Measurements from ENCODE around the gene VPS37C. TPM values are rescaled to one million over a fixed set of nuclear protein-coding genes. Genes with fewer than 3 reads are reported as not detected.

The VPS37C gene
- total and polyA plus RNA-seq, 2 of the 13 experiments (the other 11 are each of a cell fraction or from before 2014, with no cell fraction given): 7.5 to 8.8 TPM

DNA sequence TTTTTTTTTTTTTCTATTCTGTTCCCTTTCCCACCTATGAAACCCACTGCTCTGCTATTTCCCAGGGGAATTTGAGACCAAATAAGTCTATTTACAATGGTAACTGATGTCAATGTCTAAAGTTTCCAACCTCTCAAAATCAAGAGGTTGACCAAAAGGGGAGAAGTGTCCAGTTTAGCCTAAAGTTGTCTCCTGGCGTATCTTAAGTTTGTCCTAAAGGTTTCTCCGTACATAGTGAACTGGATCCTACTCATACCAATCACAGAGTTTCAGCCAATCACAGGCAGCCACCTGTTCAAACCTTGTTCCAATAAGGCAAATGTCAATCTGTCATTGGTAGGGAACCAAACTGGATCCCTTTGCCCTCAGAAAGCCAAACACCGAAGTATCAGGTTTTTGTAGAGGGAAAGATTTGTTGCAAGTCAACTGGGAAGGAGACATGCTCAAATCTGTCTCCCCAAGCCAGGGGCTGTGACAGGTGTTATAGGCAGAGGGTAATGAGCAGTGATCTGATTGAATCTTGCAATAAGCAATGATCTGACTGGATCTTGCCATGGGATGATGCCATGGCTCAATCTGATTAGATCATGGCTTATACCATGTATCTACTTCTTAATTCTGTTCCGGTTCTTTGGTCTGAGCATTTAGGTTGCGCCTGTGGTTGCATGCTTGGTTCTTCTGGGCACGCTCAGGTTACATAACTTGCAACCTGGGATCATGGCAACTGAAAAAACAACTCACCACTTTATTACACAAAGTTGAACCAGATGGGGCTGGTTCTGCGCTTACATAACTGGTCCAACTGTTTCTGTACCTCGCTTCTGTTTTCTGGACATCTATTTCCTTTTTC, 1.1 kb upstream of the VPS37C start (continued):
- TF ChIP-seq, protein P1, sequence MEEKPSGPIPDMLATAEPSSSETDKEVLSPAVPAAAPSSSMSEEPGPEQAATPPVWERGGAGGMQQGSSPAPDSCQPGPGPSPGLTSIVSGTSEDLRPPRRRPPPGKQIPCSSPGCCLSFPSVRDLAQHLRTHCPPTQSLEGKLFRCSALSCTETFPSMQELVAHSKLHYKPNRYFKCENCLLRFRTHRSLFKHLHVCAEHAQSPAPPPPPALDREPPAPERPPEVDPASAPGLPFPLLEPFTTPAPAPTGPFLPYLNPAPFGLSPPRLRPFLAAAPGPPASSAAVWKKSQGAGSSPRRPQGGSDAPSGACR (CRISPR knock-in tag; IDR thresholded peaks at IDR 0.05): no peak
- no peak for TF ChIP-seq HNRNPUL1 (IDR thresholded peaks at IDR 0.05; ENCODE audit: low read depth, low read length)
- TF ChIP-seq POLR2A (IDR thresholded peaks at IDR 0.05; ENCODE audit: insufficient read depth in 1 of 2, low read depth in 2 of 2, low read length in 2 of 2): peak in 1 of 2 experiments; percentile 38; a peak in 1 of 4 replicates
- TF ChIP-seq DR1 (CRISPR knock-in tag; IDR thresholded peaks at IDR 0.05): no peak
- TF ChIP-seq, protein P2, sequence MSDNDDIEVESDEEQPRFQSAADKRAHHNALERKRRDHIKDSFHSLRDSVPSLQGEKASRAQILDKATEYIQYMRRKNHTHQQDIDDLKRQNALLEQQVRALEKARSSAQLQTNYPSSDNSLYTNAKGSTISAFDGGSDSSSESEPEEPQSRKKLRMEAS (IDR thresholded peaks at IDR 0.05): no peak
- TF ChIP-seq REPIN1 (CRISPR knock-in tag; IDR thresholded peaks at IDR 0.05; ENCODE audit: borderline replicate concordance, low read depth): no peak
- no peak for TF ChIP-seq ZNF329 (CRISPR knock-in tag; IDR thresholded peaks at IDR 0.05; ENCODE audit: low read depth)
- TF ChIP-seq ZFP1 (CRISPR knock-in tag; IDR thresholded peaks at IDR 0.05): no peak
- no peak for TF ChIP-seq ASH2L (IDR thresholded peaks at IDR 0.05; ENCODE audit: insufficient read length, low read depth, low read length)
- TF ChIP-seq NR2F2 (IDR thresholded peaks at IDR 0.05; ENCODE audit: borderline replicate concordance, low read depth): 0 out of 2 replicates have a peak, but pooled peaks have one; percentile 8
- no peak for TF ChIP-seq NFIC (IDR thresholded peaks at IDR 0.05; ENCODE audit: low read length)
- TF ChIP-seq ZNF124 (CRISPR knock-in tag; IDR thresholded peaks at IDR 0.05): no peak
- no peak for TF ChIP-seq ZNF530 (CRISPR knock-in tag; IDR thresholded peaks at IDR 0.05; ENCODE audit: low read depth)
- TF ChIP-seq, protein P3, sequence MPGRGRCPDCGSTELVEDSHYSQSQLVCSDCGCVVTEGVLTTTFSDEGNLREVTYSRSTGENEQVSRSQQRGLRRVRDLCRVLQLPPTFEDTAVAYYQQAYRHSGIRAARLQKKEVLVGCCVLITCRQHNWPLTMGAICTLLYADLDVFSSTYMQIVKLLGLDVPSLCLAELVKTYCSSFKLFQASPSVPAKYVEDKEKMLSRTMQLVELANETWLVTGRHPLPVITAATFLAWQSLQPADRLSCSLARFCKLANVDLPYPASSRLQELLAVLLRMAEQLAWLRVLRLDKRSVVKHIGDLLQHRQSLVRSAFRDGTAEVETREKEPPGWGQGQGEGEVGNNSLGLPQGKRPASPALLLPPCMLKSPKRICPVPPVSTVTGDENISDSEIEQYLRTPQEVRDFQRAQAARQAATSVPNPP (CRISPR knock-in tag; IDR thresholded peaks at IDR 0.05): no peak
- no peak for TF ChIP-seq CEBPB (IDR thresholded peaks at IDR 0.05; ENCODE audit: borderline replicate concordance, low read depth, low read length)
- TF ChIP-seq ZC3H4 (CRISPR knock-in tag; IDR thresholded peaks at IDR 0.05; ENCODE audit: borderline replicate concordance): no peak
- TF ChIP-seq, protein P4, sequence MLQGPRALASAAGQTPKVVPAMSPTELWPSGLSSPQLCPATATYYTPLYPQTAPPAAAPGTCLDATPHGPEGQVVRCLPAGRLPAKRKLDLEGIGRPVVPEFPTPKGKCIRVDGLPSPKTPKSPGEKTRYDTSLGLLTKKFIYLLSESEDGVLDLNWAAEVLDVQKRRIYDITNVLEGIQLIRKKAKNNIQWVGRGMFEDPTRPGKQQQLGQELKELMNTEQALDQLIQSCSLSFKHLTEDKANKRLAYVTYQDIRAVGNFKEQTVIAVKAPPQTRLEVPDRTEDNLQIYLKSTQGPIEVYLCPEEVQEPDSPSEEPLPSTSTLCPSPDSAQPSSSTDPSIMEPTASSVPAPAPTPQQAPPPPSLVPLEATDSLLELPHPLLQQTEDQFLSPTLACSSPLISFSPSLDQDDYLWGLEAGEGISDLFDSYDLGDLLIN (CRISPR knock-in tag; IDR thresholded peaks at IDR 0.05; ENCODE audit: borderline replicate concordance): no peak
- TF ChIP-seq KDM2A (CRISPR knock-in tag; IDR thresholded peaks at IDR 0.05; ENCODE audit: borderline replicate concordance, low read depth): no peak
- no peak for TF ChIP-seq ZNF781 (CRISPR knock-in tag; IDR thresholded peaks at IDR 0.05; ENCODE audit: borderline replicate concordance, not compliant biosample characterization)
- TF ChIP-seq, protein P5, sequence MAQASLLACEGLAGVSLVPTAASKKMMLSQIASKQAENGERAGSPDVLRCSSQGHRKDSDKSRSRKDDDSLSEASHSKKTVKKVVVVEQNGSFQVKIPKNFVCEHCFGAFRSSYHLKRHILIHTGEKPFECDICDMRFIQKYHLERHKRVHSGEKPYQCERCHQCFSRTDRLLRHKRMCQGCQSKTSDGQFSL (CRISPR knock-in tag; IDR thresholded peaks at IDR 0.05): no peak
- no peak for TF ChIP-seq TCF7 (IDR thresholded peaks at IDR 0.05; ENCODE audit: low read depth)
- TF ChIP-seq JUNB (CRISPR knock-in tag; IDR thresholded peaks at IDR 0.05; ENCODE audit: borderline replicate concordance): no peak
- TF ChIP-seq ZNF550 (CRISPR knock-in tag; IDR thresholded peaks at IDR 0.05; ENCODE audit: borderline replicate concordance): no peak
- TF ChIP-seq CBX1 (IDR thresholded peaks at IDR 0.05; ENCODE audit: low read depth): no peak
- no peak for TF ChIP-seq ZBTB42 (CRISPR knock-in tag; IDR thresholded peaks at IDR 0.05)
- TF ChIP-seq ZNF121 (CRISPR knock-in tag; IDR thresholded peaks at IDR 0.05): no peak
- no peak for TF ChIP-seq GZF1 (CRISPR knock-in tag; IDR thresholded peaks at IDR 0.05)
- peak; percentile 77 for TF ChIP-seq NFYB (CRISPR knock-in tag; IDR thresholded peaks at IDR 0.05)

All from HepG2 (cell line).